Kidney (tissue), 14 donors: ENCODE results near the gene TRPM5. TPM values are rescaled to one million over a fixed set of nuclear protein-coding genes. Genes with fewer than 3 reads are reported as not detected.

Experiments used
- DNase-seq, 5 donors: peaks; one replicate each; pipeline ENCODE4 v3.0.0-alpha.2; 2013 to 2020
- FAIRE-seq: peaks from 2 replicates; lab custom pipeline; 2012; peaks lifted over from hg19 to GRCh38; lab: Jason Lieb, UNC
- H3K27ac ChIP-seq, 2 donors: one replicate each; pipeline ENCODE4 v1.7.0; 2013; ENCODE audit warnings: low read depth in 2 of 2, low read length in 2 of 2, inconsistent platforms in 1 of 2
- H3K27me3 ChIP-seq: one replicate; pipeline ENCODE4 v1.7.1; 2013; ENCODE audit warnings: low read length, inconsistent platforms; ENCODE audit not compliant: control insufficient read depth, insufficient read depth
- H3K36me3 ChIP-seq, 3 donors: one replicate each; pipeline versions ENCODE4 v1.7.0 to v1.7.1; 2013; ENCODE audit warnings: low read length in 3 of 3, control low read depth in 1 of 3, inconsistent platforms in 1 of 3; ENCODE audit not compliant: insufficient read depth in 3 of 3, control insufficient read depth in 2 of 3
- H3K4me1 ChIP-seq, 3 donors: one replicate each; pipeline versions ENCODE4 v1.7.0 to v1.7.1; 2013; ENCODE audit warnings: low read length in 3 of 3, inconsistent platforms in 1 of 3, low read depth in 1 of 3; ENCODE audit not compliant: control insufficient read depth in 2 of 3, insufficient read depth in 2 of 3
- H3K4me3 ChIP-seq, 3 donors: one replicate each; pipeline versions ENCODE4 v1.7.0 to v1.8.1; 2013; ENCODE audit warnings: low read length in 3 of 3, control low read depth in 1 of 3, inconsistent platforms in 1 of 3
- H3K9ac ChIP-seq, 3 donors: one replicate each; pipeline versions ENCODE4 v1.7.0 to v1.7.1; 2013; ENCODE audit warnings: low read length in 3 of 3, control low read depth in 1 of 3, inconsistent platforms in 1 of 3
- H3K9me3 ChIP-seq, 3 donors: one replicate each; pipeline versions ENCODE4 v1.7.0 to v1.7.1; 2013; ENCODE audit warnings: low read length in 3 of 3, control low read depth in 1 of 3, inconsistent platforms in 1 of 3; ENCODE audit not compliant: control insufficient read depth in 2 of 3, insufficient read depth in 1 of 3
- CTCF ChIP-seq: IDR thresholded peaks from 3 replicates; pipeline ENCODE4 v1.5.1; 2012; ENCODE audit warnings: mild to moderate bottlenecking, moderate library complexity, borderline replicate concordance; ENCODE audit not compliant: insufficient read depth; ENCODE audit errors: extremely low read depth
- intact Hi-C: fragments of 100-400 bp; cut with DNase I; formaldehyde crosslinking; loops from one replicate; pipeline ENCODE4 v1.11.1; 2022
- polyA plus RNA-seq: library from polyadenylated mRNA; stranded (reverse); fragments of 350-450 nt; fragmentation: Illumina TruSeq; extraction: RNeasy Lipid Tissue Mini Kit (QIAGEN cat#74804); gene quantifications from one replicate; pipeline ENCODE4 v1.2.3, GENCODE V29; 2014; ENCODE audit warnings: low read depth, low replicate concordance; ENCODE audit not compliant: insufficient read depth
- total RNA-seq: library from RNA; stranded (reverse); fragmentation: NEBNext Ultra II Directional; extraction: Animal tissue kit (Norgen Biotek cat#: 25700); gene quantifications from one replicate; pipeline ENCODE4 v1.2.1, GENCODE V29; 2021
- donor health status: control.
- donor health status: control.
- donor health status: control.
- donor health status: control.
- donor health status: control.
- donor health status: DM: yes; HTN: yes; CAD: no.
- donor health status: Normal renal cell carcinoma (clear cell type).

Gene TRPM5
- total and polyA plus RNA-seq, 2 donors from 2014 or later: 0.25 to 0.69 TPM

- FAIRE-seq: no peak
- no peak overlapping the region for H3K9ac ChIP-seq
- no peaks in the 10 kb centered on the region for H3K9me3 ChIP-seq
- H3K4me3 ChIP-seq: no peak overlapping the region
- no peaks in the 10 kb centered on the region for H3K36me3 ChIP-seq
- DNase-seq: peak in 1 of 5 donors; percentile 71
- no peaks in the 10 kb centered on the region for H3K4me1 ChIP-seq
- H3K27ac ChIP-seq: no peak overlapping the region
- no peak for TF ChIP-seq CTCF
- intact Hi-C loops: loop anchor here (5.0 to 10.0 kb wide), 2 partner anchors 107 to 459 kb away; partner anchors contain the start of gene CDKN1C
- no peaks in the 10 kb centered on the region for H3K27me3 ChIP-seq
These were observed 18.8 kb downstream of the TRPM5 start for GRCh38 chr11:2425506-2425905.

GRCh38 chr11:2424811-2425495 lies 19.4 kb downstream of the TRPM5 start:
- Histone ChIP-seq H3K4me1 (peaks cover 0 to under 1% (median 0%) of the 10 kb centered on the region in 3 donors), H3K9me3 (no peaks in the 10 kb centered on the region), H3K27me3 (no peaks in the 10 kb centered on the region), H3K36me3 (no peaks in the 10 kb centered on the region), H3K4me3 (no peak overlapping the region), H3K27ac (no peak overlapping the region), H3K9ac (no peak overlapping the region)
- FAIRE-seq (no peak), DNase-seq (peak in 1 of 5 donors; percentile 66)
- TF ChIP-seq CTCF: no peak
- intact Hi-C loops: loop anchor here (5.0 to 10.0 kb wide), 3 partner anchors 107 to 460 kb away; partner anchors contain the start of gene CDKN1C

- Histone ChIP-seq H3K27ac (no peak overlapping the region), H3K27me3 (no peaks in the 10 kb centered on the region), H3K9ac (no peak overlapping the region), H3K36me3 (no peaks in the 10 kb centered on the region), H3K4me3 (no peak overlapping the region), H3K9me3 (no peaks in the 10 kb centered on the region), H3K4me1 (peaks cover 0 to 3% (median 0%) of the 10 kb centered on the region in 3 donors)
- no peak for FAIRE-seq
- intact Hi-C loops: loop anchor here (5.0 to 10.0 kb wide), 2 partner anchors 226 to 461 kb away; partner anchors contain the start of gene CDKN1C
- peak in 1 of 5 donors; percentile 67 for DNase-seq
- TF ChIP-seq CTCF: no peak
These were observed 20.9 kb downstream of the TRPM5 start for GRCh38 chr11:2423157-2424025.
